Sigmoid colon (tissue), 3 donors: ENCODE results near the gene CASP7.

ENCODE experiments used
- CTCF ChIP-seq, 4 experiments: fragments of 450-650 bp in 3 of 4; fragments of 200-600 bp in 1 of 4; IDR thresholded peaks; one replicate each; pipeline ENCODE4 v1.5.1; 2016 to 2019; ENCODE audit warnings: antibody characterized with exemption in 4 of 4, mild to moderate bottlenecking in 3 of 4, moderate library complexity in 2 of 4
- POLR2A ChIP-seq, 2 donors: fragments of 450-650 bp; IDR thresholded peaks; one replicate each; pipeline ENCODE4 v1.6.1; 2016; ENCODE audit warnings: antibody characterized with exemption in 2 of 2, mild to moderate bottlenecking in 2 of 2, moderate library complexity in 2 of 2

GRCh38 chr10:113743594-113743993 is 63.9 kb downstream of the CASP7 start:
- TF ChIP-seq CTCF (IDR thresholded peaks at IDR 0.05) = no peak
- no peak for TF ChIP-seq POLR2A (IDR thresholded peaks at IDR 0.05)
